WTC11 (cell line): Measurements from ENCODE around the gene ASB5. TPM values are rescaled to one million over a fixed set of nuclear protein-coding genes. Genes with fewer than 3 reads are reported as not detected.
A peak's percentile ranks its signal among the peaks of the same experiment; 100 is the strongest.

Experiments used
- ATAC-seq: fragments of 200-7000 bp; cut with Tn5 transposase; 2 replicates; pipeline ENCODE4 v1.10.0; 2021; ENCODE audit warnings: mild to moderate bottlenecking, moderate library complexity
- CTCF ChIA-PET: fragments of 300-600 bp; sonication (Branson Sonifier 250); formaldehyde crosslinking; loops from one replicate; lab custom pipeline; 2021; ENCODE audit warnings: antibody characterized with exemption; lab: Charles Lee
- POLR2A ChIA-PET: fragments of 350-600 bp; sonication (Branson Sonifier 250); formaldehyde crosslinking; loops from one replicate; lab custom pipeline; 2021; ENCODE audit warnings: antibody characterized with exemption; lab: Charles Lee
- DNase-seq: peaks from one replicate; pipeline ENCODE4 v3.0.0; 2021; ENCODE audit warnings: low spot score
- H3K27ac Mint-ChIP-seq: 2 replicates; pipeline ENCODE4 v1.8.0; 2021; ENCODE audit warnings: mixed read lengths
- H3K27me3 Mint-ChIP-seq: 2 replicates; pipeline ENCODE4 v1.8.0; 2021; ENCODE audit warnings: low read depth, mild to moderate bottlenecking, moderate library complexity, mixed read lengths
- H3K36me3 Mint-ChIP-seq: 2 replicates; pipeline ENCODE4 v1.8.0; 2021; ENCODE audit warnings: mixed read lengths
- H3K4me1 Mint-ChIP-seq: 2 replicates; pipeline ENCODE4 v1.8.0; 2022; ENCODE audit warnings: mixed read lengths
- H3K4me3 Mint-ChIP-seq: 2 replicates; pipeline ENCODE4 v1.8.0; 2021; ENCODE audit warnings: mild to moderate bottlenecking, moderate library complexity, mixed read lengths
- H3K9me3 Mint-ChIP-seq: 2 replicates; pipeline ENCODE4 v1.8.0; 2021; ENCODE audit warnings: mixed read lengths
- ATF6 ChIP-seq: sonication (generic); formaldehyde crosslinking; IDR thresholded peaks from 2 replicates; pipeline ENCODE4 v1.8.1; 2023; ENCODE audit warnings: mild to moderate bottlenecking, missing genetic modification reagents
- CBFB ChIP-seq: sonication (generic); formaldehyde crosslinking; IDR thresholded peaks from 2 replicates; pipeline ENCODE4 v1.8.1; 2022; ENCODE audit warnings: mild to moderate bottlenecking, low read depth, missing genetic modification reagents
- E2F4 ChIP-seq: sonication (generic); formaldehyde crosslinking; IDR thresholded peaks from 2 replicates; pipeline ENCODE4 v1.8.1; 2022; ENCODE audit warnings: low read depth, mild to moderate bottlenecking, moderate library complexity, missing genetic modification reagents, borderline replicate concordance
- FOXJ3 ChIP-seq: sonication (generic); formaldehyde crosslinking; IDR thresholded peaks from 2 replicates; pipeline ENCODE4 v1.9.0; 2021; ENCODE audit warnings: missing genetic modification reagents, mild to moderate bottlenecking, borderline replicate concordance
- MLX ChIP-seq: sonication (generic); formaldehyde crosslinking; IDR thresholded peaks from 2 replicates; pipeline ENCODE4 v1.8.1; 2023; ENCODE audit warnings: mild to moderate bottlenecking, missing genetic modification reagents, moderate library complexity
- NFATC4 ChIP-seq: fragments of 250-450 bp; sonication (Bioruptor Pico); IDR thresholded peaks from 2 replicates; pipeline ENCODE4 v1.9.0; 2021; ENCODE audit warnings: mild to moderate bottlenecking
- NFE2L1 ChIP-seq: sonication (generic); formaldehyde crosslinking; IDR thresholded peaks from 2 replicates; pipeline ENCODE4 v1.8.1; 2023; ENCODE audit warnings: missing genetic modification reagents
- NR2C2 ChIP-seq: sonication (generic); formaldehyde crosslinking; IDR thresholded peaks from 2 replicates; pipeline ENCODE4 v1.8.0; 2022; ENCODE audit warnings: mild to moderate bottlenecking, missing genetic modification reagents
- SMAD3 ChIP-seq: sonication (generic); formaldehyde crosslinking; IDR thresholded peaks from 2 replicates; pipeline ENCODE4 v1.8.0; 2022; ENCODE audit warnings: missing genetic modification reagents, mild to moderate bottlenecking, borderline replicate concordance
- SOX15 ChIP-seq: fragments of 250-450 bp; sonication (Bioruptor Pico); IDR thresholded peaks from 2 replicates; pipeline ENCODE4 v1.9.0; 2021; ENCODE audit warnings: mild to moderate bottlenecking
- ZNF263 ChIP-seq: sonication (generic); formaldehyde crosslinking; IDR thresholded peaks from 2 replicates; pipeline ENCODE4 v1.8.1; 2022; ENCODE audit warnings: low read depth, mild to moderate bottlenecking, moderate library complexity, missing genetic modification reagents
- ZNF425 ChIP-seq: fragments of 250-450 bp; sonication (Bioruptor Pico); conservative IDR thresholded peaks from 2 replicates; pipeline ENCODE4 v1.9.0; 2021; ENCODE audit warnings: mild to moderate bottlenecking
- total RNA-seq: library from RNA; stranded (reverse); gene quantifications from 3 replicates; pipeline ENCODE4 v1.2.3, GENCODE V29; 2021
- TF ChIP-seq, protein P1 (sequence below): fragments of 250-450 bp; sonication (Bioruptor Pico); IDR thresholded peaks from 2 replicates; pipeline ENCODE4 v1.9.0; 2021; ENCODE audit warnings: mild to moderate bottlenecking, borderline replicate concordance

ASB5 gene
- total RNA-seq, 1 experiment from 2014 or later, result not detected

GRCh38 chr4:176207839-176208238, 61.2 kb downstream of the ASB5 start (continued):
- TF ChIP-seq ZNF425 (CRISPR knock-in tag), result no peak

- Mint-ChIP-seq H3K36me3 (0 out of 2 replicates have a peak, but pooled peaks cover 2% of the 10 kb centered on the region), H3K4me1 (peaks cover 23% of the 10 kb centered on the region), H3K4me3 (no peak overlapping the region), H3K9me3 (peaks cover 12% of the 10 kb centered on the region), H3K27ac (no peak overlapping the region), H3K27me3 (no peaks in the 10 kb centered on the region; the same call in 1 of the 2 replicates)
- CTCF ChIA-PET, result no interaction called here
- TF ChIP-seq MLX (CRISPR knock-in tag) (no peak), SOX15 (CRISPR knock-in tag) (no peak), NR2C2 (no peak), E2F4 (CRISPR knock-in tag) (no peak), NFATC4 (CRISPR knock-in tag) (no peak)
- peak; percentile 24 for DNase-seq
- POLR2A ChIA-PET, result no interaction called here
- ATAC-seq, result peak; percentile 72
Observed at GRCh38 chr4:176205299-176205698, 63.7 kb downstream of the ASB5 start.

GRCh38 chr4:176198316-176198903, 70.6 kb downstream of the ASB5 start:
- ATAC-seq (peak; percentile 13), DNase-seq (peak; percentile 27)
- Mint-ChIP-seq H3K36me3 (0 out of 2 replicates have a peak, but pooled peaks cover 2% of the 10 kb centered on the region), H3K4me3 (no peak overlapping the region), H3K9me3 (peaks cover 8% of the 10 kb centered on the region), H3K27ac (no peak overlapping the region), H3K27me3 (no peaks in the 10 kb centered on the region; the same call in 1 of the 2 replicates), H3K4me1 (peaks cover 28% of the 10 kb centered on the region)
- TF ChIP-seq SMAD3 (CRISPR knock-in tag) (no peak), ZNF263 (CRISPR knock-in tag) (no peak), FOXJ3 (CRISPR knock-in tag) (no peak), ATF6 (CRISPR knock-in tag) (no peak), CBFB (CRISPR knock-in tag) (no peak), NFE2L1 (CRISPR knock-in tag) (no peak)
- TF ChIP-seq, protein P1, sequence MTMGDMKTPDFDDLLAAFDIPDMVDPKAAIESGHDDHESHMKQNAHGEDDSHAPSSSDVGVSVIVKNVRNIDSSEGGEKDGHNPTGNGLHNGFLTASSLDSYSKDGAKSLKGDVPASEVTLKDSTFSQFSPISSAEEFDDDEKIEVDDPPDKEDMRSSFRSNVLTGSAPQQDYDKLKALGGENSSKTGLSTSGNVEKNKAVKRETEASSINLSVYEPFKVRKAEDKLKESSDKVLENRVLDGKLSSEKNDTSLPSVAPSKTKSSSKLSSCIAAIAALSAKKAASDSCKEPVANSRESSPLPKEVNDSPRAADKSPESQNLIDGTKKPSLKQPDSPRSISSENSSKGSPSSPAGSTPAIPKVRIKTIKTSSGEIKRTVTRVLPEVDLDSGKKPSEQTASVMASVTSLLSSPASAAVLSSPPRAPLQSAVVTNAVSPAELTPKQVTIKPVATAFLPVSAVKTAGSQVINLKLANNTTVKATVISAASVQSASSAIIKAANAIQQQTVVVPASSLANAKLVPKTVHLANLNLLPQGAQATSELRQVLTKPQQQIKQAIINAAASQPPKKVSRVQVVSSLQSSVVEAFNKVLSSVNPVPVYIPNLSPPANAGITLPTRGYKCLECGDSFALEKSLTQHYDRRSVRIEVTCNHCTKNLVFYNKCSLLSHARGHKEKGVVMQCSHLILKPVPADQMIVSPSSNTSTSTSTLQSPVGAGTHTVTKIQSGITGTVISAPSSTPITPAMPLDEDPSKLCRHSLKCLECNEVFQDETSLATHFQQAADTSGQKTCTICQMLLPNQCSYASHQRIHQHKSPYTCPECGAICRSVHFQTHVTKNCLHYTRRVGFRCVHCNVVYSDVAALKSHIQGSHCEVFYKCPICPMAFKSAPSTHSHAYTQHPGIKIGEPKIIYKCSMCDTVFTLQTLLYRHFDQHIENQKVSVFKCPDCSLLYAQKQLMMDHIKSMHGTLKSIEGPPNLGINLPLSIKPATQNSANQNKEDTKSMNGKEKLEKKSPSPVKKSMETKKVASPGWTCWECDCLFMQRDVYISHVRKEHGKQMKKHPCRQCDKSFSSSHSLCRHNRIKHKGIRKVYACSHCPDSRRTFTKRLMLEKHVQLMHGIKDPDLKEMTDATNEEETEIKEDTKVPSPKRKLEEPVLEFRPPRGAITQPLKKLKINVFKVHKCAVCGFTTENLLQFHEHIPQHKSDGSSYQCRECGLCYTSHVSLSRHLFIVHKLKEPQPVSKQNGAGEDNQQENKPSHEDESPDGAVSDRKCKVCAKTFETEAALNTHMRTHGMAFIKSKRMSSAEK, result no peak
- ChIA-PET POLR2A (no interaction called here), CTCF (interaction anchor here (1.0 to 1.3 kb wide), 2 partner anchors 142 to 178 kb away, joined by 3 to 4 read pairs; no protein-coding TSS in a partner anchor)
